H4 (cell line): ENCODE results near the gene TAF3. TPM values are rescaled to one million over a fixed set of nuclear protein-coding genes. Genes with fewer than 3 reads are reported as not detected.

Experiments used
- DNase-seq: peaks from one replicate; pipeline ENCODE4 v3.0.0-alpha.2; 2015; ENCODE audit warnings: low spot score
- total RNA-seq: library from RNA; depleted of rRNA; stranded (reverse); fragments of >200 nt; shearing (Covaris generic); gene quantifications from 2 replicates; pipeline ENCODE4 v1.2.3, GENCODE V29; 2014

The TAF3 gene
- total RNA-seq, 1 experiment from 2014 or later, result 2.0 TPM

DNA sequence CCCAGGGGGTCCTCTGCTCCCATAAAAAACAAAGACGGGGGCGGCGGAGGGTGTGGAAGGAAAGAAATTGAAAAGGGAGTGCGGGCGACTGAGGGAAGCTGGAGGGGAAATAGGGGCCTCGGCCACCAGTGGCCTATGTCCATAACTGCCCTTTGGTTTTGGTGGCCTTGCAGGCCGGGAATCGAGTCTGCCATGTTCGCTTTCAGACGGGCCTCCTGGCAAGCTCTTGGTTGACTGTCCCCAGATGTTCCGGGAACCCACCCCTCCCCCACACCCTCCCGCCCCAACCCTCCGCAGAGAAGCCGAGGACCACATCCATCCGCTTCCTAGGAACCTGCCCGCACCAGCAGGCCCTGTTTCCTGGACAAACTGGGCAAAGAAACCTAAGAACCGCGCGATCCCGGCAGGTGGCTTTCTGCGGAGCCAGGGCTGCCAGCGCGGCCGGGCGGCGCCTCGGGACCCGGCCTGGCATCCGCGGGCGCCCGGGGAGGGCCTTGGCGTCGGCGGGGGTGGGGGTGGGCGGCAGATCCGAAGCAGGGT lies 216.2 kb downstream of the TAF3 start:
- no peak for DNase-seq

DNA sequence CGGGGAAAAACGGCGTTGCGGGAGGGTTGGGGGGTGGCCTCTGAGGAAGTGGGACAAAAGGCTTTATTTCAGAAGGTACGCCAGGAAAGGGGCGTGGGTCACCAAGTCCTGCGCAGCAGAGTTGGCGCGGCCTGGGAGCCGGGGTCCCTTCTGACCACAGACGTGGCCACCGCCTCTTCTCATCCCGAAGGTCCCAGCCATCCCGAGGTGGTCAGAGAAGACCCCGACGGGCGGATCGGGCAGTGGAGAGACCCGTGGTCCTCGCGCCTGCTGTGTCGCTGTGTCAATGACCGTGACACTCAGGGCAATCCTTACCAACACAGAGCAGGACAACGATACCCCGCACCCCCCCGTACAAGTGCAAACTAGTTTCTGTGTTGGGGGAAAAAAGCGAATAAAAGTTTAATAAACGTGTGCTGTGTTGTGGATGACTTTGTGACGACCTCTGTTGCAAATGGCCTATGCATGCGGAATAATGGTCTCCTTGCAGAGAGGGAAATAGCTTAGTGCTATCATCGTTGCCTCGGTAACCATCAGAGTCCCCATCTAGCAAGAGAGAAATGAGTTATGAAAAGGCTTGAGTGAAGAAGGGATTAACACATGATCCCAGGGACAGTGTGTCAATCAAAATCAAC lies 216.8 kb downstream of the TAF3 start:
- no peak for DNase-seq

GRCh38 chr10:8035641-8036470 lies 217.6 kb downstream of the TAF3 start:
- DNase-seq, result no peak

GRCh38 chr10:8036506-8037198 lies 218.3 kb downstream of the TAF3 start:
- no peak for DNase-seq

DNA sequence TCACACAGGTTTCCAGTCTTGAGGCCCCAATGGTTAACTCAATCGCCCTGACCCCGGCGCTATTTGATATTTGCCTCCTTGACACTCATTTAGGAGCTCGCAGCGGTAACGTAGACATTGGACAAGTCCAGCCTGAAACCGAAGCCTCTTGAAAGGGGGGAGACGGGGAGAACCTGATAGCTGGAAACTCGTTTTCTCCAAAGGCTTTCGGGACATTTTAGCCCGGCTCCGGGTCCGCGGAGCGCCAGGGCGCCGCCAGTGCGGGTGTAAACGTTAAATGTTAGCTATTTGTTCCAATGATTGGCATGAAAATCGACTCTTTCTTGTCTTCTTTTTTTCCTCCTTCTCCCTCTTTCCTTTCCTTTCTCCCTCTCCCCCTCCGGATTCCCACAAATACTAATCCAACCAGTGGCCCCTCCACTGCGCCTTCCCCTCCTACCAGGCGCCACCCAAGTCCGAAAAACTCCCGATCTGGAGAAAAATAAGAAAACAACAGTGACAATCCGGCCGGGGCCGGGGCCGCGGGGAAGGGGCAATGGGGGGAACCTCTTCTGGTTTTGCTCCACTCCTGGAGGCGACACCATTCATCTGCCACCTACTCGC lies 219.0 kb downstream of the TAF3 start:
- DNase-seq, result no peak

DNA sequence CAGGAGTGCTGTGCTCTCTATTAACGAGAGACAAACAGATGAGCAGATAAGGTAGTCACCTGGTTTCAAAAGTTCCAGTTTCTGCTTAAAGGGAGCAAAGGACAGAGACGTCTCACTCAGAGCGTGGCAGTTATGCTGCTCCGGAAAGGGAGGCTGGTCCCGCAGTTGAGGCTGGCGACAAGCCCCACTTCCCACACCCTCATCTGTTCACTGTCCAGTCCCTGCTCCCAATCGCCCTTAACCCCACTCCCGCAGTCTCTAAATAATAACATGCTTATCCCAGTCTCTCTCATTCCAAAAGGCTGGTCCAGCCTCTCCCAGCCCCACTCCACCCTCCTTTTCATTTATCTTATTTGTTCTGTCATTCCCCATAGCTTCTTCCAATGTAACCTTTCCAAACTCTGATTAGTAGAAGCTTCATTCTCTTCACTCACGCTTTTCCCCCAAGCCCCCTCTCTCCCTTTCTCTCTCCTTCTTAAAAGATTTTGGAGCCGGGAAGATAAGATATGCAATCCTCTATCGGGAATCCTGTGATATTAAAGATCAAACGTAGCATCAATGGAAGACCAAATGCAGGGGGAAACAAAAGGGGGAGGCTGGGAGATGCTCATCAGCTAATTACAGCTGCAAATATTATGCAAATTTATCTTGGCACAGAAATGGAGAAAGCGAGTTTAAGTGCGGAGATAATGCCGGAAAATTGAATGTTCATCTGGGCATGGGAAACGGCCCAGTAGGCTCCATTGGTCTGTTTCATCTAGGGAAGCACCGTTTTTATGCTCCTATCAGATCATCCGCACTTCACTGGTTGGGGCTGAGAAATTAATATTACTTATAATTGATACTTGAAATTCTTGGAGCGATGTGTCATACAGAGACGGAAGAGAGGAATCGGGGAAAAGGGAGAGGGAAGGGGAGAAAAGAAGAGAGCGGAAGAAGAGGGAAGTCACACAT lies 219.9 kb downstream of the TAF3 start:
- DNase-seq, result no peak

- no peak for DNase-seq
Measured at GRCh38 chr10:8039321-8039881, 221.1 kb downstream of the TAF3 start.

DNA sequence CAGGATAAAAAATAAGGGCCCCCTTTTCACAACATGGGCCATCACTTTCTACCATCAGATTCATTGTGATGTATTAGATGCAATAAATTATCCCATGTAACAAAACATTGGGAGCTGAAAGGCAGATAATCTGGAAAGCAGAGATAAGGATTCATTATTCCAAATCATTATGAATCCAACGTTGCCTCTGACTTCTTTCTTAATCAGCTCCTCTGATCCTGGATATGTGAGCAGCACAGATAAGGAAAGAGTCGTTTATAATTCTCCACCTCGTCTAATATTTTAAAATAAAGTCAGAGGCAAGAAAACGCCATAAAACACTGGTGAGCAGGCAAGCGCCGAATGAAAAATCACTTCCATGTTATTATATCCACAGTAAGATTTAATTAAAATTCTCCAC lies 222.3 kb downstream of the TAF3 start:
- DNase-seq, result no peak

DNA sequence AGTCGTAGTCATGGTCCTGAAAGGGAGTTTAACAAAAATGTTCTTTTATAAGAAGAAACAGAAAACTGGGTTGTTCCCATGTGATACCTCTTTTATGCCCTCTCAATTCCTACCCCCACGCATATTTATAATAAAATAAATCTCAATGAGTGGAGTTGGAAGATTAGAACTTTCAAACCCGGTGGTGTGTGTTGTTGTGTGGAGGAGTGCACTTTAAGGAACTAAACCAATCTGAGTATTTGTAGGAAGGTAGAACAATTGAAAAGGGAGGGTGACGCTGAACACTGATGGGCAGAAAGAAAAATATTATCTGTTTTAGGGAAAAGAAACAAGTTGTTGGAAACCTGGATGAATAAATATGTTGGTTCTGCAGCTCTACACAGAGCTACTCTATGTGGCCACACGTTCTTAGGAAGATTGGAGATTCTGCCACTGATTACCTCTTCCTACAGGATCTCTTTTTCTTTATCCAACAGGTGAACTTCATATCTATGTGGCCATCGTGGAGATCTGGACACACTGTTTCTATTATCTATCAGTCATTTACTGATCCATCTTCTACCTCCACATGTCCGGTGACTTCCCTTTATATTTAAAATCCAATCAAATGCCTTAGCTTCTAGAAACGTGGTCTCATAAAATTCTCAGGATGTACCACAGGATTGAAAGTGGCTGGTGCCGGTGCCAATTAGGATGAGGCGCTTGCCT lies 223.1 kb downstream of the TAF3 start:
- no peak for DNase-seq

GRCh38 chr10:8041992-8042720 lies 223.9 kb downstream of the TAF3 start:
- no peak for DNase-seq

- DNase-seq, result no peak
Measured at GRCh38 chr10:8042721-8043568, 224.6 kb downstream of the TAF3 start.

GRCh38 chr10:8043569-8044306 lies 225.4 kb downstream of the TAF3 start:
- no peak for DNase-seq

DNA sequence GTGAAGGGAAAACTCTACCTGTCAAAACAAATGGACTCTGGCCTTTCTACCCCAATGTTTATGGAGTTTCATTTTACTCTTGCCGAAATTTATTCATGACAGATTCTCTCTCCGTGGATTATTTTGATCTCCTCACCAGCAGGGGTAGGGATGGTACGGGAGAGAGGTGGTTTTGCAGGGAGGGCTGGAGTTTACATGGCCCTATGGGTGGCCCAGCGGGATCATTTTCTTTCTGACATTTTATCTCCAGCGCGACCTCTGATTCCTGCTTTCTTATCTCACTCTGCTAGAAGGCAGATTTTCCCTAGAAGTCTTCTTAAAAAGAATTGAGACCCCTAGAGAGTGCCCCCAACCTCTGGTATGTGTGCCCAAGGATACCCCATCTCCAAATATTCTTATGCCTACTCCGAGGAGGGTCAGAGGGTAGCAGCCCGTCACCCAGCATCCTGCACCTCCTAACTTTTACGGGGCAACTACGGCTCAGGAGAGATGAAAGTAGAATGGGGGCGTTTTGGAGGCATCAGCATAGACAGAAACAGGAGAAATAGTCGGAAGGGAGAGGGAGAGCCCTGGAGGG lies 226.1 kb downstream of the TAF3 start:
- DNase-seq, result no peak

DNA sequence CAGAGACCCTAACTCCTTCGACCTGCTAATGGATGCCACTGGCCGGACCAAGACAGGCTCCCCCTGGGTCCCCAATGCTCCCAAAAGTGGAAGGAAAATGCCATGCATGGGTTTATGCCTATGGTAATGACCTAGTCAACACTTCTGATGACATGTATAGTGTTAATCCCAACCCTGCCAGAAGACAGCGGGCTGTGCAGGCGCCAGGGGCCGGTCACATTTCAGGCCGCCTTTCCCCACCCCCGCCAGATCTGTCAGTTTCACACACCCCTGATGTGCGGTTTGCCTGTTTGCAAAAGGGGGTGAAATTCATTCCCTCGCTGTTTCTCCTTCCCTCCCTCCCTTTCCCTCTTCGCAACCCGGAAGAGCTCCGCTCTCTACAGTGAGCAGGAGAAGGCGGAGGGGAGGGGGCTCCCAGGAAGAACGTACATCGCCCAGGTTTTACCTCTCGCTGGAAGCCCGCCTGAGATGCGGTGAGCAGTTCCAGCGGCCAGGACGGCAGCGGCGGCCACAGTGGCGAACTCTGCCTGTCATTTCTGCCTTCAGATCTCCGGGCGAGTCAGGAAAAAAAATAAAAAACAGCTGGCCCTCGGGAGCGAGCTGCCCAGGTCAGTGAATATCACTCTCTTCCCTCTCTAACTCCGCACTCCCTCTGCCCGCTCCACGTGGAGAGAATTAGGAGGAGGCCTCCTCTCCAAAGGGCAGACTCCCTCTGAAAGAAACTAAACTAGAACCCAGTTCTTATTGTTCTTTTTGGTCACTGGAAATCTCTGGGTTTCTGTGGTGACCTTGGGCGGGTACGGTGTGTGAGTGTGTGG lies 226.8 kb downstream of the TAF3 start:
- DNase-seq, result no peak

DNA sequence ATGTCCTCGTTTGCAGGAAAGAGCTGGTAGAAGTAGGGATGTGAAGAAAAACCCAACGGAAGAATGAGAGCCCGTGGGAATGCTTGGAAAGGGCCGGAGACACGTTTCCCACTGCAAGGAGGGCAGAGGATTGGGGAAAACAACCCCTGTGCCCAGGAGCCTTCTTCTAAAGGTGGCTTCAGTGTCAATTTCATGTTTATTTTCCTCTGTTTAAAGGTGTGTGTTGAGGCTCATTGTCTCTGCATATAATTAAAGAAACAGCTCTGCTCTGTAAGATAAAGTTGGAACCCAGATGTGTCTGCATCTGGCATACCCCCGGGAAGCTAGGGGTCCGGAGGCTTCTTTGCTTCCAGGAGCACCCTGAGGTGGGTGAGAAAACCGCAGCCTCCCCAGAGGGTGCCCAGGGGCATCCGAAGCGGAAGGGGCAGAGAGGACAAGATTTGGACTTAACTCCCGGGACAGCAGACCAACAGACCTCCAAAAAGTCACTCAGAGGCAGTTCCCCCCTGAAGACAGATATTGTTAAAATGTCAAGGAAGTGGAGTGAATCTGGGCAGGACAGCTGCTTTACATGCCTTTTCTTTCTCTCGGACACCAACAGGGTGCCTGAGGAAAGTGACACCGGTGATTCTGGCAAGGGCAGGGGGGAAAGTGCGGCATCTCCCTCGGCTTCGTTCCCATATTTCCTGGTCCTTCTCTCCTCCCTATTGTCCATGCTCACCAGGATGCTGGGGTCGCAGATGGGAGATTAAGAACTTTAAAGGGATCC lies 227.6 kb downstream of the TAF3 start:
- no peak for DNase-seq
